NCI-H748 (cell line): ENCODE results near the gene SUSD1.

ENCODE experiments used
- DNase-seq: peaks from one replicate; lab custom pipeline; 2025; ENCODE audit not compliant: unreplicated experiment; lab: John Stamatoyannopoulos, UW

Gene SUSD1

GRCh38 chr9:112072721-112073638 is 102.1 kb downstream of the SUSD1 start:
- no peak for DNase-seq

GRCh38 chr9:112069318-112070169 is 105.6 kb downstream of the SUSD1 start:
- no peak for DNase-seq

- no peak for DNase-seq
These were observed 109.1 kb downstream of the SUSD1 start for GRCh38 chr9:112065806-112066606.

GRCh38 chr9:112064871-112065270 is 110.2 kb downstream of the SUSD1 start:
- DNase-seq = no peak

GRCh38 chr9:112063586-112063985 is 111.5 kb downstream of the SUSD1 start:
- DNase-seq = no peak

- DNase-seq = no peak
These were observed 111.9 kb downstream of the SUSD1 start for GRCh38 chr9:112063151-112063550.

- no peak for DNase-seq
These were observed 113.9 kb downstream of the SUSD1 start for GRCh38 chr9:112061152-112061740.

- DNase-seq = no peak
These were observed 115.2 kb downstream of the SUSD1 start for GRCh38 chr9:112059966-112060320.

- DNase-seq = no peak
These were observed 115.7 kb downstream of the SUSD1 start for GRCh38 chr9:112059145-112059965.

- no peak for DNase-seq
These were observed 118.1 kb downstream of the SUSD1 start for GRCh38 chr9:112056996-112057395.

GRCh38 chr9:112054916-112055315 is 120.2 kb downstream of the SUSD1 start:
- no peak for DNase-seq

GRCh38 chr9:112051812-112052211 is 123.3 kb downstream of the SUSD1 start:
- DNase-seq = no peak

- DNase-seq = no peak
These were observed 124.3 kb downstream of the SUSD1 start for GRCh38 chr9:112050544-112051475.

GRCh38 chr9:112049811-112050516 is 125.1 kb downstream of the SUSD1 start:
- DNase-seq = no peak

GRCh38 chr9:112048924-112049691 is 126.0 kb downstream of the SUSD1 start:
- no peak for DNase-seq

- DNase-seq = no peak
These were observed 127.5 kb downstream of the SUSD1 start for GRCh38 chr9:112047538-112048066.

- DNase-seq = no peak
These were observed 128.9 kb downstream of the SUSD1 start for GRCh38 chr9:112046181-112046580.
